ENCODE results near the gene HACE1.
"Not testable (repeated sequence)": the region's sequence is repeated elsewhere in the genome, so short reads cannot be mapped to it uniquely, and the experiment has no call there.

Gene HACE1

GRCh38 chr6:104829183-104829958, 30.3 kb downstream of the HACE1 start:
- no peak for DNase-seq (ENCODE audit: low read depth in 2 of 2)

GRCh38 chr6:104828478-104828877, 31.2 kb downstream of the HACE1 start:
- DNase-seq (ENCODE audit: low read depth in 2 of 2) = no peak

- DNase-seq (ENCODE audit: low read depth in 2 of 2) = not testable (repeated sequence)
Measured at GRCh38 chr6:104820820-104821219, 38.9 kb downstream of the HACE1 start.

- no peak for DNase-seq (ENCODE audit: low read depth in 2 of 2)
Measured at GRCh38 chr6:104816125-104816524, 43.6 kb downstream of the HACE1 start.

GRCh38 chr6:104814743-104815142, 45.0 kb downstream of the HACE1 start:
- DNase-seq (ENCODE audit: low read depth in 2 of 2) = no peak

- no peak for DNase-seq (ENCODE audit: low read depth in 2 of 2)
Measured at GRCh38 chr6:104813552-104813951, 46.2 kb downstream of the HACE1 start.

GRCh38 chr6:104809116-104809515, 50.6 kb downstream of the HACE1 start:
- no peak for DNase-seq (ENCODE audit: low read depth in 2 of 2)

- DNase-seq (ENCODE audit: low read depth in 2 of 2) = not testable (repeated sequence)
Measured at GRCh38 chr6:104805335-104805734, 54.4 kb downstream of the HACE1 start.

GRCh38 chr6:104799134-104799657, 60.5 kb downstream of the HACE1 start:
- no peak for DNase-seq (ENCODE audit: low read depth in 2 of 2)

GRCh38 chr6:104796031-104796785, 63.5 kb downstream of the HACE1 start:
- no peak for DNase-seq (ENCODE audit: low read depth in 2 of 2)

GRCh38 chr6:104795363-104795762, 64.4 kb downstream of the HACE1 start:
- no peak for DNase-seq (ENCODE audit: low read depth in 2 of 2)

GRCh38 chr6:104789770-104790190, 69.9 kb downstream of the HACE1 start:
- no peak for DNase-seq (ENCODE audit: low read depth in 2 of 2)

- no peak for DNase-seq (ENCODE audit: low read depth in 2 of 2)
Measured at GRCh38 chr6:104788400-104788799, 71.3 kb downstream of the HACE1 start.

GRCh38 chr6:104787305-104787704, 72.4 kb downstream of the HACE1 start:
- no peak for DNase-seq (ENCODE audit: low read depth in 2 of 2)

GRCh38 chr6:104784884-104785283, 74.8 kb downstream of the HACE1 start:
- DNase-seq (ENCODE audit: low read depth in 2 of 2) = no peak

GRCh38 chr6:104771258-104771832, 88.4 kb downstream of the HACE1 start:
- DNase-seq (ENCODE audit: low read depth in 2 of 2) = no peak

- DNase-seq (ENCODE audit: low read depth in 2 of 2) = no peak
Measured at GRCh38 chr6:104768906-104769305, 90.8 kb downstream of the HACE1 start.

GRCh38 chr6:104766595-104766994, 93.1 kb downstream of the HACE1 start:
- DNase-seq (ENCODE audit: low read depth in 2 of 2) = no peak

- DNase-seq (ENCODE audit: low read depth in 2 of 2) = no peak
Measured at GRCh38 chr6:104754788-104755409, 104.8 kb downstream of the HACE1 start.

GRCh38 chr6:104753251-104753650, 106.5 kb downstream of the HACE1 start:
- DNase-seq (ENCODE audit: low read depth in 2 of 2) = no peak

GRCh38 chr6:104750449-104750848, 109.3 kb downstream of the HACE1 start:
- DNase-seq (ENCODE audit: low read depth in 2 of 2) = no peak

GRCh38 chr6:104739124-104739523, 120.6 kb downstream of the HACE1 start:
- not testable (repeated sequence) for DNase-seq (ENCODE audit: low read depth in 2 of 2)
